GM12865 (cell line): ENCODE results near the gene CIAO1.

Source experiments
- DNase-seq: peaks from one replicate; pipeline ENCODE4 v3.0.0; 2010; ENCODE audit warnings: low read depth
- H3K4me3 ChIP-seq: 2 replicates; pipeline ENCODE4 v1.5.1; 2011; ENCODE audit warnings: mild to moderate bottlenecking, low read depth, low read length, control low read depth
- CTCF ChIP-seq: IDR thresholded peaks from 2 replicates; pipeline ENCODE4 v1.5.1; 2011; ENCODE audit warnings: low read length, control low read depth, low read depth, inconsistent platforms; ENCODE audit not compliant: insufficient read depth; ENCODE audit errors: missing control alignments

CIAO1 gene

GRCh38 chr2:96264656-96265348, 1.2 kb upstream of the CIAO1 start:
- H3K4me3 ChIP-seq, result peak overlapping the region; percentile 88
- peak; percentile 66 for DNase-seq
- peak; percentile 53 for TF ChIP-seq CTCF

- DNase-seq, result no peak
- no peak for TF ChIP-seq CTCF
- peak overlapping the region; percentile 88 for H3K4me3 ChIP-seq
Observed at GRCh38 chr2:96265349-96265839, 631 bp upstream of the CIAO1 start.

GRCh38 chr2:96267159-96267971, 1.3 kb downstream of the CIAO1 start:
- peak; percentile 69 for DNase-seq
- peak; percentile 54 for TF ChIP-seq CTCF
- peak overlapping the region; percentile 63 for H3K4me3 ChIP-seq

- H3K4me3 ChIP-seq, result no peak overlapping the region
- DNase-seq, result no peak
- TF ChIP-seq CTCF, result no peak
Observed at GRCh38 chr2:96271995-96272394, 6.0 kb downstream of the CIAO1 start.

- DNase-seq, result no peak
- no peak overlapping the region for H3K4me3 ChIP-seq
- TF ChIP-seq CTCF, result no peak
Observed at GRCh38 chr2:96273763-96274162, 7.7 kb downstream of the CIAO1 start.

- TF ChIP-seq CTCF, result no peak
- no peak for DNase-seq
- no peak overlapping the region for H3K4me3 ChIP-seq
Observed at GRCh38 chr2:96274355-96275056, 8.5 kb downstream of the CIAO1 start.
